HepG2 (cell line): Measurements from ENCODE around the gene RHBDL3. TPM values are rescaled to one million over a fixed set of nuclear protein-coding genes. Genes with fewer than 3 reads are reported as not detected.

Source experiments
- ATAC-seq: fragments of 200-7000 bp; cut with Tn5 transposase; 3 replicates; pipeline ENCODE4 v1.9.1; 2020; ENCODE audit warnings: mild to moderate bottlenecking, moderate library complexity
- BruUV-seq: library from RNA; stranded (reverse); fragments of 400-500 nt; replicated peaks from 2 replicates; lab custom pipeline; 2021; lab: Mats Ljungman, UMichigan
- CTCF ChIA-PET: fragments of 300-600 bp; formaldehyde crosslinking; extraction: SDS; loops from one replicate; lab custom pipeline; 2021; ENCODE audit warnings: low total read pairs, inconsistent platforms, low intra/inter-chr PET ratio; lab: Yijun Ruan, JAX
- POLR2A ChIA-PET: fragments of 350-600 bp; sonication (Branson Sonifier 250); formaldehyde crosslinking; loops from one replicate; lab custom pipeline; 2020; ENCODE audit warnings: antibody characterized with exemption, inconsistent platforms; lab: Yijun Ruan, JAX
- DNase-seq: peaks from one replicate; pipeline ENCODE4 v3.0.0-alpha.2; 2015; ENCODE audit warnings: low spot score
- FAIRE-seq: peaks from 3 replicates; lab custom pipeline; 2011; peaks lifted over from hg19 to GRCh38; lab: Jason Lieb, UNC
- H2AFZ ChIP-seq: one replicate; pipeline ENCODE4 v1.6.1; 2011; ENCODE audit warnings: low read length, inconsistent platforms
- H3K27ac ChIP-seq: fragments of 300-600 bp; 3 replicates; pipeline ENCODE4 v1.8.0; 2011; ENCODE audit warnings: mixed run types, mild to moderate bottlenecking, mixed read lengths, low read length, inconsistent platforms; ENCODE audit not compliant: insufficient read depth; ENCODE audit errors: extremely low read length
- H3K27me3 ChIP-seq, 2 experiments: fragments of 200-600 bp in 1 of 2; 2 replicates in 1 of 2; 3 replicates in 1 of 2; pipeline versions ENCODE4 v1.6.0 to v1.8.0; 2011; ENCODE audit warnings: low read length in 2 of 2, mild to moderate bottlenecking in 2 of 2, moderate library complexity in 2 of 2, inconsistent platforms in 1 of 2; ENCODE audit not compliant: insufficient read depth in 2 of 2, control insufficient read depth in 1 of 2
- H3K36me3 ChIP-seq, 2 experiments: fragments of 200-600 bp in 1 of 2; replicated peaks in 1 of 2; 2 replicates in 1 of 2; 3 replicates in 1 of 2; pipeline versions ENCODE4 v1.5.1 to v1.8.0; 2011; ENCODE audit warnings: low read length in 2 of 2, inconsistent platforms in 1 of 2; ENCODE audit not compliant: insufficient read depth in 2 of 2, control insufficient read depth in 1 of 2
- H3K4me1 ChIP-seq: 2 replicates; pipeline ENCODE4 v1.5.1; 2012; ENCODE audit warnings: low read length, inconsistent platforms; ENCODE audit not compliant: insufficient read depth
- H3K4me2 ChIP-seq: 2 replicates; pipeline ENCODE4 v1.6.0; 2011; ENCODE audit warnings: low read depth, low read length, inconsistent platforms
- H3K4me3 ChIP-seq, 3 experiments: fragments of 200-600 bp in 1 of 3; sonication (generic), shearing (Covaris generic) in 1 of 3; replicated peaks in 1 of 3; 2 replicates each; pipeline ENCODE4 v1.5.1; 2011 to 2016; ENCODE audit warnings: low read length in 3 of 3, inconsistent platforms in 2 of 3, low read depth in 2 of 3, mild to moderate bottlenecking in 2 of 3, control low read depth in 1 of 3, mixed read lengths in 1 of 3; ENCODE audit not compliant: insufficient read depth in 1 of 3
- H3K79me2 ChIP-seq: one replicate; pipeline ENCODE4 v1.6.1; 2011; ENCODE audit warnings: low read length, inconsistent platforms; ENCODE audit not compliant: insufficient read depth
- H3K9ac ChIP-seq: 2 replicates; pipeline ENCODE4 v1.6.0; 2011; ENCODE audit warnings: mild to moderate bottlenecking, low read depth, low read length, inconsistent platforms; ENCODE audit not compliant: insufficient read depth
- H3K9me3 ChIP-seq: 2 replicates; pipeline ENCODE4 v1.5.1; 2012; ENCODE audit warnings: mild to moderate bottlenecking, low read length
- H4K20me1 ChIP-seq: 2 replicates; pipeline ENCODE4 v1.6.0; 2011; ENCODE audit warnings: inconsistent platforms, mild to moderate bottlenecking, low read length, moderate library complexity; ENCODE audit not compliant: insufficient read depth
- ATAD3A ChIP-seq: sonication (generic); formaldehyde crosslinking; IDR thresholded peaks from 2 replicates; pipeline ENCODE4 v1.4.0; 2020; ENCODE audit warnings: missing genetic modification reagents
- DPF2 ChIP-seq: sonication (generic); formaldehyde crosslinking; IDR thresholded peaks from 2 replicates; pipeline ENCODE4 v1.4.0; 2020; ENCODE audit warnings: mild to moderate bottlenecking, low read depth, missing genetic modification reagents, borderline replicate concordance
- NCOA1 ChIP-seq: sonication (generic); formaldehyde crosslinking; IDR thresholded peaks from 2 replicates; pipeline ENCODE4 v1.9.0; 2021; ENCODE audit warnings: missing genetic modification reagents
- NR2F6 ChIP-seq, 2 experiments: IDR thresholded peaks; 2 replicates each; pipeline ENCODE4 v1.6.1; 2016; ENCODE audit warnings: antibody characterized with exemption in 1 of 2, mild to moderate bottlenecking in 1 of 2
- POGZ ChIP-seq: sonication (generic); formaldehyde crosslinking; IDR thresholded peaks from 2 replicates; pipeline ENCODE4 v1.4.0; 2020; ENCODE audit warnings: mild to moderate bottlenecking, missing genetic modification reagents
- POLR2AphosphoS2 ChIP-seq: IDR thresholded peaks from 2 replicates; pipeline ENCODE4 v1.6.1; 2011; ENCODE audit warnings: low read depth, low read length, improper control_type of control experiment
- SNAPC2 ChIP-seq: sonication (generic); formaldehyde crosslinking; IDR thresholded peaks from 2 replicates; pipeline ENCODE4 v1.8.1; 2022; ENCODE audit warnings: mild to moderate bottlenecking, missing genetic modification reagents
- SRSF1 ChIP-seq: fragments of 200-400 bp; formaldehyde crosslinking; optimal IDR thresholded peaks from 2 replicates; pipeline ENCODE3; 2017; ENCODE audit warnings: mild to moderate bottlenecking, low read depth, low read length, moderate library complexity
- UBTF ChIP-seq: sonication (generic); formaldehyde crosslinking; IDR thresholded peaks from 2 replicates; pipeline ENCODE4 v1.4.0; 2020; ENCODE audit warnings: mild to moderate bottlenecking, missing genetic modification reagents
- ZFP1 ChIP-seq: IDR thresholded peaks from 2 replicates; pipeline ENCODE4 v1.6.1; 2016
- ZGPAT ChIP-seq: IDR thresholded peaks from 2 replicates; pipeline ENCODE4 v1.6.1; 2016; ENCODE audit warnings: mild to moderate bottlenecking
- ZNF678 ChIP-seq: sonication (generic); formaldehyde crosslinking; IDR thresholded peaks from 2 replicates; pipeline ENCODE4 v1.4.0; 2020; ENCODE audit warnings: mild to moderate bottlenecking, missing genetic modification reagents
- ZNF782 ChIP-seq: sonication (generic); formaldehyde crosslinking; IDR thresholded peaks from 2 replicates; pipeline ENCODE4 v1.4.0; 2020; ENCODE audit warnings: missing genetic modification reagents, mild to moderate bottlenecking, borderline replicate concordance
- ZNF816 ChIP-seq: sonication (generic); formaldehyde crosslinking; IDR thresholded peaks from 2 replicates; pipeline ENCODE4 v1.8.0; 2022; ENCODE audit warnings: missing genetic modification reagents, mild to moderate bottlenecking, borderline replicate concordance
- WGBS: methylation state at CpG from one replicate; pipeline ENCODE4 v1.1.6; 2017; ENCODE audit warnings: low lambda C conversion rate; 5-methylcytosine and 5-hydroxymethylcytosine counted together
- in situ Hi-C: cut with HindIII; loops from 2 replicates; pipeline ENCODE4 v1.10.0; 2017; ENCODE audit warnings: low pct_unique_long_range_greater_than_20kb; ENCODE audit not compliant: extremely low pct_ligation_motif_present
- intact Hi-C: fragments of 100-400 bp; cut with micrococcal nuclease; formaldehyde crosslinking; loops from one replicate; pipeline ENCODE4 v1.10.0; 2022; ENCODE audit not compliant: unreplicated experiment
- polyA plus RNA-seq, 8 experiments: library from polyadenylated mRNA; depleted of rRNA in 3 of 8; stranded (reverse) in 7 of 8; unstranded in 1 of 8; fragments of >200 nt; fragmentation: Illumina TruSeq in 4 of 8; extraction: Trizol in 4 of 8; gene quantifications; 2 replicates each; pipeline versions ENCODE4 v1.2.1 to v1.2.3, GENCODE V29; 2011 to 2016; ENCODE audit warnings: low read depth in 4 of 8, missing spikeins in 1 of 8, mixed read lengths in 1 of 8; ENCODE audit not compliant: insufficient read depth in 1 of 8
- total RNA-seq, 5 experiments: library from RNA; depleted of rRNA; stranded (reverse); fragments of >200 nt; fragmentation: Illumina TruSeq; extraction: Trizol; gene quantifications; 2 replicates each; pipeline ENCODE4 v1.2.3, GENCODE V29; 2016; ENCODE audit warnings: low read depth in 1 of 5
- TF ChIP-seq, protein P1 (sequence below): sonication (generic); formaldehyde crosslinking; IDR thresholded peaks from 2 replicates; pipeline ENCODE4 v1.4.0; 2020; ENCODE audit warnings: missing genetic modification reagents

Gene RHBDL3
- total and polyA plus RNA-seq, 2 of the 13 experiments (the other 11 are each of a cell fraction or from before 2014, with no cell fraction given), result 0.09 TPM; not detected in 1

DNA sequence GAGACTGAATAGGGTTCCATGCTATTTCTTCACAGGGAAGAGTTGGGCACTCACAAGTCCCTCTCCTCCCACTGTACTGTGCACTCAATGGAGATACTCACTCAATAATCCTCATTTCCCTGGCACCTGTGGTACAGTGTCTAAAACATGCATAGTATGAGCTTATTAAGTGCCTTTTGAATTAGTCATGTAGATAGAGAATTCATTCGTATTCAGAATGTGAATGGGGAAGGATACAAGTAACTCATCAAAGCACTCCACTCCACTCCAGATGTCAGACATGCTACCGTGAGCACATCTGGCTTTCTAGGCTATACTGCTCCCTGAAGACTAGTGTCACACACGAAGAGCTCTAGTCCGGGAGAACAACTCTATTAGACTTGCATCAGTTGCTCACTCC, 70.1 kb downstream of the RHBDL3 start (continued):
- TF ChIP-seq, protein P1, sequence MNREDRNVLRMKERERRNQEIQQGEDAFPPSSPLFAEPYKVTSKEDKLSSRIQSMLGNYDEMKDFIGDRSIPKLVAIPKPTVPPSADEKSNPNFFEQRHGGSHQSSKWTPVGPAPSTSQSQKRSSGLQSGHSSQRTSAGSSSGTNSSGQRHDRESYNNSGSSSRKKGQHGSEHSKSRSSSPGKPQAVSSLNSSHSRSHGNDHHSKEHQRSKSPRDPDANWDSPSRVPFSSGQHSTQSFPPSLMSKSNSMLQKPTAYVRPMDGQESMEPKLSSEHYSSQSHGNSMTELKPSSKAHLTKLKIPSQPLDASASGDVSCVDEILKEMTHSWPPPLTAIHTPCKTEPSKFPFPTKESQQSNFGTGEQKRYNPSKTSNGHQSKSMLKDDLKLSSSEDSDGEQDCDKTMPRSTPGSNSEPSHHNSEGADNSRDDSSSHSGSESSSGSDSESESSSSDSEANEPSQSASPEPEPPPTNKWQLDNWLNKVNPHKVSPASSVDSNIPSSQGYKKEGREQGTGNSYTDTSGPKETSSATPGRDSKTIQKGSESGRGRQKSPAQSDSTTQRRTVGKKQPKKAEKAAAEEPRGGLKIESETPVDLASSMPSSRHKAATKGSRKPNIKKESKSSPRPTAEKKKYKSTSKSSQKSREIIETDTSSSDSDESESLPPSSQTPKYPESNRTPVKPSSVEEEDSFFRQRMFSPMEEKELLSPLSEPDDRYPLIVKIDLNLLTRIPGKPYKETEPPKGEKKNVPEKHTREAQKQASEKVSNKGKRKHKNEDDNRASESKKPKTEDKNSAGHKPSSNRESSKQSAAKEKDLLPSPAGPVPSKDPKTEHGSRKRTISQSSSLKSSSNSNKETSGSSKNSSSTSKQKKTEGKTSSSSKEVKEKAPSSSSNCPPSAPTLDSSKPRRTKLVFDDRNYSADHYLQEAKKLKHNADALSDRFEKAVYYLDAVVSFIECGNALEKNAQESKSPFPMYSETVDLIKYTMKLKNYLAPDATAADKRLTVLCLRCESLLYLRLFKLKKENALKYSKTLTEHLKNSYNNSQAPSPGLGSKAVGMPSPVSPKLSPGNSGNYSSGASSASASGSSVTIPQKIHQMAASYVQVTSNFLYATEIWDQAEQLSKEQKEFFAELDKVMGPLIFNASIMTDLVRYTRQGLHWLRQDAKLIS (CRISPR knock-in tag), result no peak
- no peak for TF ChIP-seq ZGPAT (CRISPR knock-in tag)
- no peak for TF ChIP-seq POLR2AphosphoS2
- no peak for TF ChIP-seq NCOA1
- no peak for TF ChIP-seq SNAPC2

- Histone ChIP-seq H3K9me3 (no peaks in the 10 kb centered on the region), H3K4me1 (peaks cover 21% of the 10 kb centered on the region), H3K36me3 (peaks cover 1 to 6% of the 10 kb centered on the region in 2 experiments; a peak in 2 of 5 replicates), H3K4me3 (peak overlapping the region; percentile 78 to 84 (median 81)), H3K9ac (peak overlapping the region; percentile 69), H3K27ac (peak overlapping the region; percentile 88), H3K4me2 (peak overlapping the region; percentile 71), H4K20me1 (no peaks in the 10 kb centered on the region), H3K79me2 (no peaks in the 10 kb centered on the region), H3K27me3 (no peaks in the 10 kb centered on the region), H2AFZ (peak overlapping the region; percentile 9)
- CTCF ChIA-PET, result no interaction called here
- FAIRE-seq (peak; percentile 70), ATAC-seq (peak; percentile 58), DNase-seq (peak; percentile 58)
- POLR2A ChIA-PET, result interaction anchor here (0.7 to 2.5 kb wide), 7 partner anchors 9 to 103 kb away, joined by 3 to 10 read pairs (median 5); partner anchors contain the start of gene PSMD11
- BruUV-seq, result TSS peak; percentile 55
- intact Hi-C loops (no loop called here), in situ Hi-C loops (no loop called here)
- 4% methylated on average over 12 of the region's 13 CpGs for WGBS
- no peak for TF ChIP-seq POGZ (CRISPR knock-in tag)
- no peak for TF ChIP-seq SRSF1
- no peak for TF ChIP-seq ZNF816 (CRISPR knock-in tag)
- no peak for TF ChIP-seq ATAD3A (CRISPR knock-in tag)
- no peak for TF ChIP-seq ZNF782 (CRISPR knock-in tag)
- TF ChIP-seq NR2F6 (IDR thresholded peaks at IDR 0.05), result no peak
- 0 out of 2 replicates have a peak, but pooled peaks have one; percentile 9 for TF ChIP-seq NR2F6 (CRISPR knock-in tag; IDR thresholded peaks at IDR 0.05)
- no peak for TF ChIP-seq ZFP1 (CRISPR knock-in tag)
- no peak for TF ChIP-seq DPF2
- TF ChIP-seq ZNF678 (CRISPR knock-in tag), result no peak
- no peak for TF ChIP-seq UBTF (CRISPR knock-in tag)
Observed at GRCh38 chr17:32341141-32341856, 75.7 kb downstream of the RHBDL3 start.
